Measurements from ENCODE around the gene IFITM5.

The IFITM5 gene

DNA sequence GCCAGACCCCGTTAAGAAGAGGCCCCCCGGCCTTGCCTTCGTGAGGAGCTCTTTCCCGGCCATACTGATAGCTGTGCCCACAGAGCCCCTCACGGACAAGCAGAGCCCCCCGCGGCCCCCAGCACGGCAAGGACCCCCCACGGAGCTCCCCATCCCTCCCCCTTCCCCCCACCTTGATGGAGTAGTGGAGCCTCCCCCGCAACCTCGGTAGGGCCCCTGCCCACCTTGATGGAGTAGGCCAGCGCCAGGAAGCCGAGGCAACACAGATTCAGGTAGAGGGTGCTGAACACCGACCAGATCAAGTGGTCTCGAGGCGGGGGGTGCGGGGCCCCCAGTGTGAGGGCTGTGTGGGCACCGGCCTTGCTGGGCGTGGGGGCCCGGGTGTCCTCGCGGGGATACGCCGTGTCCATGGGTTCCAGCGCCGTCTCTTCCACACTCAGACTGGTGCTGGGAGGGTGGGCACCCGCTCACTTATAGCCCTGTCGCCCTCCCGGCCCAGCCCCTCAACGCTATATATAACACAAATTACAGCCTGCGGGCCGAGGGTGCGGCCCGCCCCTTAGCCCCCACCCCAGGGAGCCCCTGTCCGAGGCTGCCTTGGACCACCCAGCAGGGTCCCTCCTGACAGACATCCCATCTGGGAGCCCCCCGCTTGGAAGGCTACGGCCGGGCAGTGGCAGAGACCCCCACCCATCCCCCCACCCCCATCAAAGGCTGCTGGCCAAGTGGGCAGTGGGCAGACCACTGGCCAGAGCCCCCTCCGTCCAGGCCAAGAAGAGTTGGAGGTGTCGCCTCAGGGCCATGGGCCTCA lies at the start of gene IFITM5:
Gene IFITM5 (minus strand): TSS at position 446 of the 811 bp plus-strand sequence. CDS start 36 bp downstream, at position 410.
- no peak for TF ChIP-seq CTCF (IDR thresholded peaks at IDR 0.05; ENCODE audit: control extremely low read depth, extremely low read depth, low read depth, missing control alignments)
- no peak for DNase-seq (ENCODE audit: extremely low spot score)
- CTCF ChIA-PET = interaction anchor here (1.2 to 2.0 kb wide), 4 partner anchors 13 to 220 kb away, joined by 3 to 13 read pairs (median 4); no protein-coding TSS in a partner anchor
- POLR2A ChIA-PET = no interaction called here

GRCh38 chr11:346529-346928 lies 47.2 kb upstream of the IFITM5 start:
- DNase-seq (ENCODE audit: extremely low spot score) = no peak
- ChIA-PET CTCF (interaction anchor here (1.6 kb wide), 1 partner anchor 30 kb away, joined by 4 read pairs; no protein-coding TSS in a partner anchor), POLR2A (no interaction called here)
- TF ChIP-seq CTCF (IDR thresholded peaks at IDR 0.05; ENCODE audit: control extremely low read depth, extremely low read depth, low read depth, missing control alignments) = no peak

DNA sequence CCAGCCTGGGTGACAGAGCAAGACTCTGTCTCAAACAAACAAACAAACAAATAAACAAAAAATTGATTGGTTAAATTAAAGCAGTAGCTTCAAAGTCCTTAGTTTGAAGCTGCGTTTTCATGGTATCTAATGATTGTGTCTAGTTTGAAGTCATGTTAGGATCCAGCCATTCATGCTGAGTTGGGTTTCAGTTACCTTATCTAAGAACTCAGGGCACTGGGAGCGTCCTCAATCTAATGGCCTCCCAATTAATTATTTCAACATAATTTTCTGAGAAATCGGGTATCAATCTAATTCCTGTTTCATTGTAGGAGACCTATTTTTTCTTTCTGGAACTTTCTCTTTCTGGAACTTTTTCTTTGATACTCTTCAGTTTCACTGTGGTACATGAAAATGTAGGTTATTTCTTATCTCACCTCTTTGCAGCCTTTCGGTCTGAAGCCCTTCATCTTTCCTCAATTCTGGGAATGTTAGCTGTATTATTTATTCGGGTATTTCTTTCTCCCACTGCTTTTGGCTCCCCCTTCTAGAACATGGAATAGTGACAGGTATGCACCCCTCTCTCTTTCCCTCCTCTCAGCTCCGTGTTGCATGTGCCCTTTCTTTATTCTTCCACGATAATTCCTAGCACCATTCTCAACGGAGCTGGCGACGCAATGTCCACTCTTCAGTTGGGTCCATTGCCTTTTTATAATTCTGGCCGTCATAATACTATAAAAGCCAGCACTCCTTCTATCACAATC lies 45.7 kb upstream of the IFITM5 start:
- no peak for TF ChIP-seq CTCF (IDR thresholded peaks at IDR 0.05; ENCODE audit: control extremely low read depth, extremely low read depth, low read depth, missing control alignments)
- no peak for DNase-seq (ENCODE audit: extremely low spot score)
- POLR2A ChIA-PET = interaction anchor here (0.9 kb wide), 1 partner anchor 20 kb away, joined by 3 read pairs; no protein-coding TSS in a partner anchor
- CTCF ChIA-PET = interaction anchor here (0.9 to 1.5 kb wide), 5 partner anchors 10 to 94 kb away, joined by 3 to 9 read pairs (median 3); no protein-coding TSS in a partner anchor

DNA sequence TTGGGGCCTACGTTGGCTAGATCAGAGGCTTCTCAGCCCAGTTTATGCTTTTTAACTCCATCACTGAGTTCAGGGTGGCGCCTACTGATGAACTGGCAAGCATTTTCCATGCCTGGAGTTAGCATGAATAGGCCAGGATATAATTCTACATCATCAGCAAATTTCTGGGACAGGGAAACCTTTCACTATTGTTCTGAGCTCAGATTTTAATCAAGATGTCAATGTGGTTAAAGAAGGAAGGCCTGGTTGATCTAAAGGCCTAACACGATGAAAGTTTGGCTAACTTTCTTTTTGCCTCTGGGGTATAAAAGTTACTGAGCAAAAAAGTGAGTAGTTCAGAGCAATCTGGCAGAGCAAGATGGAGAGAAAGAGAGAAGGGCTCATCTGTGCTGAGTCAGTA lies 43.0 kb upstream of the IFITM5 start:
- CTCF ChIA-PET = interaction anchor here (1.0 to 1.7 kb wide), 2 partner anchors 10 to 25 kb away, joined by 3 to 4 read pairs; no protein-coding TSS in a partner anchor

DNA sequence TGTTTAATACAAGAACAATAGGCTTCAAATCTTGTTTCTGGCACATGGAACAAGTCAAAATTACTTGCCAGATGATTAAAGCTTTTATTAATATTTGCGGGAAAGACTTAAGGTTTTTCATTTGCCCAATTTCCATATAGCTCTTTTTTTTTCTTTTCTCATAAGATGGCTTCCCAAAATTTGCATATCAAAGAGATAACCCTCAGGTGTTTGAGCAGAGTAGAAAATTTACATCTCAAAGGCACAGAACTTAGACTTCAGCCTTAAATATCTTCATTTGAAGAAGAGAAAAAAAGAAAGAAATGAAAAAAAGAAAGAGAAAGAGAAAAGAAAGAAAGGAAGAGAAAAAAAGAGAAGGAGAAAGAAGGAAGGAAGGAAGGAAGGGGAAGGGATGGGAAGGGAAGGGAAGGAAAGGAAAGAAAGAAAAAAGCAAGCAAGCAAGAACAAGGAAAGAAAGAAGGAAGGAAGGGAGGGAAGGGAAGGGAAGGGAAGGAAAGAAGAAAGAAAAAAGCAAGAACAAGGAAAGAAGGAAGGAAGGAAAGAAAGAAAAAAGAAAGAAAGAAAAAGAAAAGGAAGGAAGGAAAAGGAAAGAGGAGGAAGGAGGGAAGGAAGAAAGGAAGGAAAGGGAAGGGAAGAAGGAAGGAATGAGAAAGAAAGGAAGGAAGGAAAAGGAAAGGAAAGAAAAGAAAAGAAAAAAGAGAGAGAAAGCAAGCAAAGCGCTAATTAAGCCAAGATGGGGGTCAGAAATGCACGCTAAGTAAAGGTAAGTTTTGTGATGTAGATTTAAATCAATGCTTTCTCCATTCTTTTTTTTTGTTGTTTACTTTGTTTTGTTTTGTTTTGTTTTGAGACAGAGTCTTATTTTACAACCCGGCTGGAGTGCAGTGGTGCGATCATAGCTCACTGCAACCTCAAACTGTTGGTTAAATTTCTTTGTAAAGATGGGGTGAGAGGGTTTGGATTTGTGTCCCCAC lies 41.5 kb upstream of the IFITM5 start:
- no peak for DNase-seq (ENCODE audit: extremely low spot score)
- ChIA-PET POLR2A (no interaction called here), CTCF (interaction anchor here (0.8 to 2.9 kb wide), 9 partner anchors 11 to 90 kb away, joined by 3 to 10 read pairs (median 5); partner anchors contain the start of gene IFITM3)
- no peak for TF ChIP-seq CTCF (IDR thresholded peaks at IDR 0.05; ENCODE audit: control extremely low read depth, extremely low read depth, low read depth, missing control alignments)

More for the DNA sequence above, 43.0 kb upstream of the IFITM5 start:
- TF ChIP-seq CTCF (IDR thresholded peaks at IDR 0.05; ENCODE audit: control extremely low read depth, extremely low read depth, low read depth, missing control alignments) = no peak
- POLR2A ChIA-PET = no interaction called here
- DNase-seq (ENCODE audit: extremely low spot score) = no peak
